Measurements from ENCODE around the gene USP13. TPM values are rescaled to one million over a fixed set of nuclear protein-coding genes. Genes with fewer than 3 reads are reported as not detected.

The USP13 gene
- total and polyA plus RNA-seq, 12 donors, result 6.9 to 61.1 (median 35.0) TPM

DNA sequence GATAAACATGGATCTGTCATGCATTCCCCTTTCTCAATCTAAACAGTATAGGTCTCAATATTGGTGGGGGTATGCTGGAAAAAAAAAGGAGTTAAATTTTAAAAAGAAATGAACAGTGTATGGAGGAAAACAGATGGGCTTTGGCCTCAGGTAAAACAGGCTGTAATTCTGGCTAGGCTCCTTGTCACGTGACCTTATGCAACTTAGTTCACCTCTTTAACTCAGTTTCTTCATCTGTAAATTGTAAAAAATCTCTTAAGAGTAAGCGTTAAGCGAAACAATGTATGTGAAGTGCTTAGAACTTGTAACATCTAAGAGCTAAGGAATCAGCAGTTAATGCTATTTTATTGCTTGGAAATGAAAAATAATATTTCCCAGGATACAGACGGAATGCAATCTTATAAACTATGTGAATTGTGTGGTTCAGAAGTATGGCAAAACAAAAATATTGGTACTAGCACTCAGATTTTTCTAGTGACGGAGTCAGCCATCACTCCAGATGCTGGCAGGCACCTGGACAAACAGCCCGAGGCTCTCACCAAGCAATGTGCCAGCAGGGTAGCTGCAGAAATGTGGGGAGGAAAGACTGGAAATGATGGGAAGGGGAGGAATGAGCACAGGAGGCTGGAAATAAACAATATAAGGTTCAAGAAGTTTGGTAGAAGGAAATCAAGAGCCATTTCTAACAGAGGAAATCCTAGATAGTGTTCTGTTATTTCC lies 172.8 kb downstream of the USP13 start:
- TF ChIP-seq, protein P1, sequence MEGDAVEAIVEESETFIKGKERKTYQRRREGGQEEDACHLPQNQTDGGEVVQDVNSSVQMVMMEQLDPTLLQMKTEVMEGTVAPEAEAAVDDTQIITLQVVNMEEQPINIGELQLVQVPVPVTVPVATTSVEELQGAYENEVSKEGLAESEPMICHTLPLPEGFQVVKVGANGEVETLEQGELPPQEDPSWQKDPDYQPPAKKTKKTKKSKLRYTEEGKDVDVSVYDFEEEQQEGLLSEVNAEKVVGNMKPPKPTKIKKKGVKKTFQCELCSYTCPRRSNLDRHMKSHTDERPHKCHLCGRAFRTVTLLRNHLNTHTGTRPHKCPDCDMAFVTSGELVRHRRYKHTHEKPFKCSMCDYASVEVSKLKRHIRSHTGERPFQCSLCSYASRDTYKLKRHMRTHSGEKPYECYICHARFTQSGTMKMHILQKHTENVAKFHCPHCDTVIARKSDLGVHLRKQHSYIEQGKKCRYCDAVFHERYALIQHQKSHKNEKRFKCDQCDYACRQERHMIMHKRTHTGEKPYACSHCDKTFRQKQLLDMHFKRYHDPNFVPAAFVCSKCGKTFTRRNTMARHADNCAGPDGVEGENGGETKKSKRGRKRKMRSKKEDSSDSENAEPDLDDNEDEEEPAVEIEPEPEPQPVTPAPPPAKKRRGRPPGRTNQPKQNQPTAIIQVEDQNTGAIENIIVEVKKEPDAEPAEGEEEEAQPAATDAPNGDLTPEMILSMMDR (IDR thresholded peaks at IDR 0.05), result no peak
- no peak for TF ChIP-seq POLR2A (IDR thresholded peaks at IDR 0.05)
- intact Hi-C loops (cut with DNase I), result no loop called here
- Histone ChIP-seq H3K27ac (no peak overlapping the region), H3K4me1 (replicated peaks in 1 of 2) (peaks cover 0 to 4% of the 10 kb centered on the region in 2 donors), H3K36me3 (replicated peaks in 1 of 2) (no peaks in the 10 kb centered on the region), H3K27me3 (no peaks in the 10 kb centered on the region), H3K9me3 (replicated peaks in 1 of 3) (no peaks in the 10 kb centered on the region), H3K4me3 (no peak overlapping the region)
- DNase-seq, result no peak
- 76 to 84% (median 80%) methylated on average over 6 of the region's 6 CpGs for WGBS, 4 donors

GRCh38 chr3:179826247-179826637 lies 173.4 kb downstream of the USP13 start:
- no peak for DNase-seq
- no peaks in the 10 kb centered on the region for H3K27me3 ChIP-seq
- H3K4me3 ChIP-seq, result no peak overlapping the region
- no peaks in the 10 kb centered on the region for H3K36me3 ChIP-seq (replicated peaks in 1 of 2)
- intact Hi-C loops (cut with DNase I), result no loop called here
- 22 to 34% (median 32%) methylated on average over 1 of the region's 1 CpG for WGBS, 4 donors
- peaks cover 0 to 4% of the 10 kb centered on the region in 2 donors for H3K4me1 ChIP-seq (replicated peaks in 1 of 2)
- H3K27ac ChIP-seq, result no peak overlapping the region
- TF ChIP-seq, protein P1 (IDR thresholded peaks at IDR 0.05), result no peak
- no peak for TF ChIP-seq POLR2A (IDR thresholded peaks at IDR 0.05)
- H3K9me3 ChIP-seq (replicated peaks in 1 of 3), result no peaks in the 10 kb centered on the region

GRCh38 chr3:179828738-179829137 lies 175.9 kb downstream of the USP13 start:
- H3K27me3 ChIP-seq, result no peaks in the 10 kb centered on the region
- DNase-seq, result no peak
- H3K4me3 ChIP-seq, result no peak overlapping the region
- H3K4me1 ChIP-seq (replicated peaks in 1 of 2), result peaks cover 0 to 10% of the 10 kb centered on the region in 2 donors
- WGBS, 4 donors, result 85 to 94% (median 88%) methylated on average over 2 of the region's 2 CpGs
- no peak overlapping the region for H3K27ac ChIP-seq
- H3K9me3 ChIP-seq (replicated peaks in 1 of 3), result no peaks in the 10 kb centered on the region
- TF ChIP-seq, protein P1 (IDR thresholded peaks at IDR 0.05), result no peak
- TF ChIP-seq POLR2A (IDR thresholded peaks at IDR 0.05), result no peak
- intact Hi-C loops (cut with DNase I), result no loop called here
- no peaks in the 10 kb centered on the region for H3K36me3 ChIP-seq (replicated peaks in 1 of 2)

DNA sequence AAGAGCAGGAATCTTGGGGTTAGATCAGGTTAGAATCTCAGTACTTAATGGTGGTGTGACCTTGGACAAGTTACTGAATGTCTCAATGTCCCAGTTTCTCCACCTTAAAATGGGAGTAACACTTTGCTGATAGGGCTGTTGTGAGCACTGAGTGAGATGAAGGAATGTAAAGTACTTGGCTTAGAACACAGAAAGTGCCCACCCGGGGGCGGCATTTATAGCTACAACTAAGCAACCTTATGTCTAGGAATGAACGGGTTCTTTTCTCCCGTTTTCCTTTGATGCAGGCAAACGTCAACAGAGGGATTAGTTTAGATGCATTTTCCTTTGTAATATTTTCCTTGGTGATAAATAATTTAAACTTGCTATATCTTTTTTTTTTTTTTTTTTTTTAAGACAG lies 176.6 kb downstream of the USP13 start:
- DNase-seq, result no peak
- no peaks in the 10 kb centered on the region for H3K27me3 ChIP-seq
- H3K4me1 ChIP-seq (replicated peaks in 1 of 2), result peaks cover 0 to 10% of the 10 kb centered on the region in 2 donors
- no peaks in the 10 kb centered on the region for H3K9me3 ChIP-seq (replicated peaks in 1 of 3)
- no peaks in the 10 kb centered on the region for H3K36me3 ChIP-seq (replicated peaks in 1 of 2)
- intact Hi-C loops (cut with DNase I), result no loop called here
- WGBS, 4 donors, result 61 to 64% (median 62%) methylated on average over 5 of the region's 5 CpGs
- no peak overlapping the region for H3K4me3 ChIP-seq
- H3K27ac ChIP-seq, result no peak overlapping the region
- TF ChIP-seq, protein P1 (IDR thresholded peaks at IDR 0.05), result no peak
- no peak for TF ChIP-seq POLR2A (IDR thresholded peaks at IDR 0.05)

Measured in adrenal gland (tissue), 12 donors.